H1 (cell line): ENCODE data around the gene IL17RA. TPM values are rescaled to one million over a fixed set of nuclear protein-coding genes. Genes with fewer than 3 reads are reported as not detected.

Experiments
- CTCF ChIA-PET: fragments of 300-600 bp; sonication (Branson Sonifier 250); formaldehyde crosslinking; loops from one replicate; lab custom pipeline; 2021; ENCODE audit not compliant: partially characterized antibody; lab: Charles Lee
- POLR2A ChIA-PET: fragments of 300-600 bp; sonication (Branson Sonifier 250); formaldehyde crosslinking; loops from one replicate; lab custom pipeline; 2021; ENCODE audit warnings: inconsistent platforms; ENCODE audit not compliant: partially characterized antibody; lab: Charles Lee
- DNase-seq, 2 experiments: peaks; one replicate each; pipeline versions ENCODE4 v3.0.0 to v3.0.0-alpha.2; 2010 to 2022; ENCODE audit warnings: low spot score in 2 of 2, low read depth in 1 of 2, mixed read lengths in 1 of 2
- FAIRE-seq: peaks from 2 replicates; lab custom pipeline; 2011; peaks lifted over from hg19 to GRCh38; lab: Jason Lieb, UNC
- H2AFZ ChIP-seq: 2 replicates; pipeline ENCODE4 v1.8.1; 2012; ENCODE audit warnings: low read length, inconsistent platforms
- H2AK5ac ChIP-seq: 2 replicates; pipeline ENCODE4 v1.6.1; 2013; ENCODE audit warnings: low read depth, low read length
- H2BK120ac ChIP-seq: replicated peaks from 2 replicates; pipeline ENCODE3; 2013; ENCODE audit warnings: low read depth, low read length, inconsistent platforms
- H2BK12ac ChIP-seq: 2 replicates; pipeline ENCODE4 v1.6.1; 2013; ENCODE audit warnings: low read depth, low read length
- H2BK15ac ChIP-seq: 2 replicates; pipeline ENCODE4 v1.6.1; 2013; ENCODE audit warnings: low read length
- H2BK20ac ChIP-seq: 2 replicates; pipeline ENCODE4 v1.6.1; 2013; ENCODE audit warnings: low read length
- H2BK5ac ChIP-seq: 2 replicates; pipeline ENCODE4 v1.6.1; 2013; ENCODE audit warnings: low read depth, low read length
- H3K14ac ChIP-seq: 2 replicates; pipeline ENCODE4 v1.6.1; 2013; ENCODE audit warnings: inconsistent platforms; ENCODE audit not compliant: insufficient read length
- H3K18ac ChIP-seq: 2 replicates; pipeline ENCODE4 v1.6.1; 2013; ENCODE audit warnings: low read length; ENCODE audit errors: extremely low read depth
- H3K23ac ChIP-seq: 2 replicates; pipeline ENCODE4 v1.6.1; 2013; ENCODE audit warnings: inconsistent platforms; ENCODE audit not compliant: insufficient read length
- H3K23me2 ChIP-seq: 2 replicates; pipeline ENCODE4 v1.6.1; 2013; ENCODE audit warnings: low read depth, low read length
- H3K27ac ChIP-seq: 2 replicates; pipeline ENCODE4 v1.6.1; 2011; ENCODE audit warnings: low read depth, low read length, inconsistent platforms
- H3K27me3 ChIP-seq, 4 experiments: replicated peaks in 1 of 4; 1 replicate in 1 of 4; 2 replicates in 3 of 4; pipeline versions ENCODE4 v1.6.1 to v1.8.1; 2011 to 2013; ENCODE audit warnings: low read length in 3 of 4, mild to moderate bottlenecking in 3 of 4, inconsistent platforms in 2 of 4, mixed read lengths in 2 of 4, moderate library complexity in 1 of 4; ENCODE audit not compliant: control insufficient read depth in 3 of 4, insufficient read depth in 3 of 4; ENCODE audit errors: extremely low read depth in 1 of 4
- H3K36me3 ChIP-seq, 4 experiments: 2 replicates each; pipeline versions ENCODE4 v1.6.1 to v1.8.1; 2011 to 2013; ENCODE audit warnings: mild to moderate bottlenecking in 4 of 4, low read length in 3 of 4, moderate library complexity in 2 of 4, control low read depth in 1 of 4, inconsistent platforms in 1 of 4; ENCODE audit not compliant: insufficient read depth in 4 of 4, control insufficient read depth in 2 of 4
- H3K4ac ChIP-seq: replicated peaks from 2 replicates; pipeline ENCODE3; 2013; ENCODE audit warnings: low read length, low read depth, mixed read lengths, inconsistent platforms; ENCODE audit not compliant: insufficient read length
- H3K4me1 ChIP-seq, 4 experiments: replicated peaks in 1 of 4; 1 replicate in 1 of 4; 2 replicates in 3 of 4; pipeline versions ENCODE4 v1.6.1 to v1.8.1; 2011 to 2013; ENCODE audit warnings: low read length in 3 of 4, inconsistent platforms in 2 of 4, mixed read lengths in 1 of 4; ENCODE audit not compliant: insufficient read depth in 4 of 4, control insufficient read depth in 3 of 4
- H3K4me2 ChIP-seq, 2 experiments: 2 replicates each; pipeline versions ENCODE4 v1.6.1 to v1.8.1; 2011 to 2013; ENCODE audit warnings: low read depth in 2 of 2, low read length in 2 of 2, control low read depth in 1 of 2, inconsistent platforms in 1 of 2, mild to moderate bottlenecking in 1 of 2; ENCODE audit not compliant: insufficient read depth in 1 of 2
- H3K4me3 ChIP-seq, 4 experiments: fragments of 200-600, 300-600 bp in 1 of 4; sonication (generic), shearing (Covaris generic), sonication (Bioruptor Twin) in 1 of 4; 2 replicates each; pipeline versions ENCODE4 v1.5.1 to v1.8.1; 2011 to 2016; ENCODE audit warnings: low read length in 4 of 4, low read depth in 3 of 4, control low read depth in 2 of 4, inconsistent platforms in 2 of 4, mild to moderate bottlenecking in 2 of 4, mixed read lengths in 1 of 4, moderate library complexity in 1 of 4; ENCODE audit not compliant: insufficient read depth in 2 of 4; ENCODE audit errors: extremely low read depth in 1 of 4
- H3K56ac ChIP-seq: replicated peaks from 2 replicates; pipeline ENCODE3; 2013; ENCODE audit warnings: low read depth, mild to moderate bottlenecking, mixed read lengths, low read length, inconsistent platforms; ENCODE audit not compliant: insufficient read length
- H3K79me1 ChIP-seq: 2 replicates; pipeline ENCODE4 v1.6.1; 2013; ENCODE audit warnings: low read depth, low read length, control low read depth
- H3K79me2 ChIP-seq, 2 experiments: 2 replicates each; pipeline versions ENCODE4 v1.6.1 to v1.8.1; 2012 to 2013; ENCODE audit warnings: low read length in 2 of 2, mild to moderate bottlenecking in 2 of 2, inconsistent platforms in 1 of 2; ENCODE audit not compliant: insufficient read depth in 2 of 2, control insufficient read depth in 1 of 2
- H3K9ac ChIP-seq, 4 experiments: replicated peaks in 1 of 4; 1 replicate in 1 of 4; 2 replicates in 3 of 4; pipeline versions ENCODE4 v1.6.1 to v1.8.1; 2011 to 2013; ENCODE audit warnings: low read depth in 3 of 4, low read length in 3 of 4, control low read depth in 2 of 4, mild to moderate bottlenecking in 2 of 4, moderate library complexity in 2 of 4, inconsistent platforms in 1 of 4; ENCODE audit errors: extremely low read depth in 1 of 4
- H3K9me3 ChIP-seq, 2 experiments: 2 replicates each; pipeline versions ENCODE4 v1.6.1 to v1.8.1; 2012 to 2013; ENCODE audit warnings: mild to moderate bottlenecking in 2 of 2, moderate library complexity in 2 of 2, control low read depth in 1 of 2, inconsistent platforms in 1 of 2, low read depth in 1 of 2, low read length in 1 of 2, mixed read lengths in 1 of 2; ENCODE audit not compliant: insufficient read depth in 2 of 2
- H4K20me1 ChIP-seq, 2 experiments: replicated peaks in 1 of 2; 2 replicates each; pipeline versions ENCODE3 to v1.8.1; 2011 to 2013; ENCODE audit warnings: inconsistent platforms in 2 of 2, low read length in 2 of 2, mild to moderate bottlenecking in 1 of 2; ENCODE audit not compliant: insufficient read depth in 2 of 2, control insufficient read depth in 1 of 2
- H4K5ac ChIP-seq: 2 replicates; pipeline ENCODE4 v1.6.1; 2013; ENCODE audit warnings: low read length, low read depth, mixed read lengths, inconsistent platforms; ENCODE audit not compliant: insufficient read length
- H4K8ac ChIP-seq: 2 replicates; pipeline ENCODE4 v1.8.0; 2013; ENCODE audit warnings: mild to moderate bottlenecking, moderate library complexity, low read length, inconsistent platforms; ENCODE audit not compliant: insufficient read depth; ENCODE audit errors: extremely low read depth
- H4K91ac ChIP-seq: replicated peaks from 2 replicates; pipeline ENCODE3; 2013; ENCODE audit warnings: low read length, mixed read lengths, inconsistent platforms; ENCODE audit not compliant: insufficient read length
- ATF2 ChIP-seq: IDR thresholded peaks from 2 replicates; pipeline ENCODE4 v1.6.1; 2012; ENCODE audit warnings: low read length, inconsistent platforms
- EP300 ChIP-seq, 2 experiments: IDR thresholded peaks; 1 replicate in 1 of 2; 2 replicates in 1 of 2; pipeline ENCODE4 v1.6.1; 2011 to 2012; ENCODE audit warnings: low read depth in 2 of 2, low read length in 2 of 2, mild to moderate bottlenecking in 2 of 2, borderline replicate concordance in 1 of 2, inconsistent platforms in 1 of 2, moderate library complexity in 1 of 2
- NANOG ChIP-seq: IDR thresholded peaks from 2 replicates; pipeline ENCODE4 v1.6.1; 2011; ENCODE audit warnings: low read length, low read depth, mild to moderate bottlenecking, inconsistent platforms; ENCODE audit not compliant: insufficient read depth, poor library complexity, severe bottlenecking
- RBBP5 ChIP-seq: IDR thresholded peaks from 2 replicates; pipeline ENCODE4 v1.7.1; 2012; ENCODE audit warnings: low read depth, mild to moderate bottlenecking, inconsistent platforms, low read length, moderate library complexity, borderline replicate concordance
- RXRA ChIP-seq: IDR thresholded peaks from 2 replicates; pipeline ENCODE4 v1.6.1; 2011; ENCODE audit warnings: low read depth, mild to moderate bottlenecking, low read length, moderate library complexity; ENCODE audit not compliant: insufficient read depth
- SAP30 ChIP-seq: fragments of 300-600 bp; sonication (generic); IDR thresholded peaks from 2 replicates; pipeline ENCODE4 v1.7.1; 2012; ENCODE audit warnings: low read length, moderate library complexity, mild to moderate bottlenecking, inconsistent platforms; ENCODE audit not compliant: insufficient read depth, insufficient replicate concordance
- SP2 ChIP-seq: IDR thresholded peaks from 2 replicates; pipeline ENCODE4 v1.6.1; 2012; ENCODE audit warnings: mild to moderate bottlenecking, low read length, inconsistent platforms
- WGBS, 2 experiments: shearing (Covaris generic) in 1 of 2; methylation state at CpG; one replicate each; pipeline versions ENCODE4 v1.1.6 to v1.1.7; 2013 to 2015; ENCODE audit warnings: low lambda C conversion rate in 2 of 2, mixed read lengths in 2 of 2, inconsistent platforms in 1 of 2, low coverage in 1 of 2, missing lambda C conversion rate in 1 of 2; ENCODE audit not compliant: insufficient replicate concordance in 2 of 2, insufficient coverage in 1 of 2, insufficient read length in 1 of 2; ENCODE audit errors: extremely low coverage in 1 of 2, missing lambda C conversion rate in 1 of 2; 5-methylcytosine and 5-hydroxymethylcytosine counted together
- polyA plus RNA-seq, 7 experiments: library from polyadenylated mRNA; depleted of rRNA in 3 of 7; stranded (reverse) in 5 of 7; unstranded in 2 of 7; fragments of >200 nt in 5 of 7; fragments of 200-250 nt in 2 of 7; gene quantifications; 1 replicate in 5 of 7; 2 replicates in 1 of 7; 4 replicates in 1 of 7; pipeline versions ENCODE4 v1.2.1 to v1.2.3, GENCODE V29; 2011 to 2013; ENCODE audit warnings: missing spikeins in 2 of 7, mixed read lengths in 2 of 7
- total RNA-seq: library from RNA; stranded (reverse); fragmentation: NEBNext Ultra II Directional; extraction: Animal tissue kit (Norgen Biotek cat#: 25700); gene quantifications from 2 replicates; pipeline ENCODE4 v1.2.1, GENCODE V29; 2021

The IL17RA gene
- total and polyA plus RNA-seq, 2 of the 8 experiments (the other 6 are each of a cell fraction or from before 2014, with no cell fraction given): 5.6 to 9.9 TPM

- Histone ChIP-seq H3K27me3 (0 out of 7 replicates have a peak, but pooled peaks cover 0 to 4% (median 0%) of the 10 kb centered on the region in 4 experiments), H3K4me2 (peak within 1 kb of the TSS; percentile 67 to 74), H2BK120ac (no peak within 1 kb of the TSS), H2BK15ac (0 out of 2 replicates have a peak within 1 kb of the TSS, but pooled peaks have one; percentile 92), H3K23me2 (peaks cover 10% of the 10 kb centered on the region; the same call in 1 of the 2 replicates), H3K9ac (peak within 1 kb of the TSS in 3 of 4 experiments; percentile 13 to 67 (median 60); a peak in 5 of 7 replicates), H4K8ac (peak within 1 kb of the TSS; percentile 92), H2BK5ac (peak within 1 kb of the TSS; percentile 60; the same call in 1 of the 2 replicates), H2AFZ (peak within 1 kb of the TSS; percentile 36; the same call in 1 of the 2 replicates), H2BK12ac (peak within 1 kb of the TSS; percentile 5; the same call in 1 of the 2 replicates), H3K9me3 (no peaks in the 10 kb centered on the region), H2BK20ac (no peak within 1 kb of the TSS), H3K14ac (no peak within 1 kb of the TSS), H3K36me3 (no peaks in the 10 kb centered on the region), H3K79me2 (peaks cover 14 to 37% of the 10 kb centered on the region in 2 experiments), H4K20me1 (peaks cover 2 to 5% of the 10 kb centered on the region in 2 experiments), H3K23ac (no peak within 1 kb of the TSS), H3K4me1 (peaks cover 3 to 8% (median 5%) of the 10 kb centered on the region in 4 experiments; a peak in 6 of 7 replicates), H3K56ac (peak within 1 kb of the TSS; percentile 67), H3K79me1 (peaks cover 8% of the 10 kb centered on the region), H3K4ac (peak within 1 kb of the TSS; percentile 2), H3K4me3 (peak within 1 kb of the TSS; percentile 47 to 70 (median 66)), H3K27ac (no peak within 1 kb of the TSS; the same call in 1 of the 2 replicates), H3K18ac (peak within 1 kb of the TSS; percentile 85), H2AK5ac (no peak within 1 kb of the TSS), H4K91ac (peak within 1 kb of the TSS; percentile 81), H4K5ac (peak within 1 kb of the TSS; percentile 34)
- FAIRE-seq (no peak), DNase-seq (peak; percentile 50 to 89)
- WGBS, 2 experiments: 2% methylated on average over 106 of the region's 114 CpGs; no CpG with 5 or more reads in 1 of the 2 experiments
- ChIA-PET CTCF (interaction anchor here (1.0 to 1.8 kb wide), 5 partner anchors 8 to 343 kb away, joined by 3 to 11 read pairs (median 7); no protein-coding TSS in a partner anchor), POLR2A (interaction anchor here (0.5 to 2.0 kb wide), 9 partner anchors 10 to 549 kb away, joined by 3 to 7 read pairs (median 3); no protein-coding TSS in a partner anchor)
- TF ChIP-seq RXRA (no peak), EP300 (IDR thresholded peaks at IDR 0.05; ENCODE audit: borderline replicate concordance in 1 of 2, low read depth in 2 of 2, low read length in 2 of 2) (no peak), SAP30 (no peak), NANOG (no peak), RBBP5 (no peak), SP2 (no peak), ATF2 (no peak)
These were observed 74.0 kb downstream of the IL17RA start, which contains the start of gene HDHD5 for GRCh38 chr22:17158568-17159503. HDHD5 (minus strand) TSS chr22:17159277; CDS start chr22:17159251, 26 bp downstream.
